Neural crest cell (in vitro differentiated cells): ENCODE measurements around the gene GPR75. TPM values are rescaled to one million over a fixed set of nuclear protein-coding genes. Genes with fewer than 3 reads are reported as not detected.

ENCODE experiments used
- DNase-seq: peaks from one replicate; pipeline ENCODE4 v3.0.0; 2021; ENCODE audit warnings: low read depth, mixed read lengths, low spot score
- H3K27ac Mint-ChIP-seq: one replicate; pipeline ENCODE4 v1.8.0; 2021; ENCODE audit warnings: mild to moderate bottlenecking, mixed read lengths; ENCODE audit not compliant: unreplicated experiment
- H3K27me3 Mint-ChIP-seq: 2 replicates; pipeline ENCODE4 v1.8.0; 2021; ENCODE audit warnings: low read depth, mild to moderate bottlenecking, mixed read lengths
- H3K36me3 Mint-ChIP-seq: 2 replicates; pipeline ENCODE4 v1.8.0; 2021; ENCODE audit warnings: low read depth, mild to moderate bottlenecking, mixed read lengths
- H3K4me1 Mint-ChIP-seq: 2 replicates; pipeline ENCODE4 v1.8.0; 2021; ENCODE audit warnings: mixed read lengths
- H3K4me3 Mint-ChIP-seq: one replicate; pipeline ENCODE4 v1.8.0; 2021; ENCODE audit warnings: mild to moderate bottlenecking, mixed read lengths
- H3K9me3 Mint-ChIP-seq: 2 replicates; pipeline ENCODE4 v1.8.0; 2021; ENCODE audit warnings: mixed read lengths
- total RNA-seq: library from RNA; stranded (reverse); gene quantifications from 2 replicates; pipeline ENCODE4 v1.2.1, GENCODE V29; 2021
- TF ChIP-seq, protein P1 (sequence below): fragments of 200-600 bp; sonication (generic); conservative IDR thresholded peaks from 2 replicates; pipeline ENCODE4 v1.5.0; 2021; ENCODE audit warnings: antibody characterized with exemption, mild to moderate bottlenecking

The GPR75 gene
- total RNA-seq, 1 donor from 2014 or later = 4.7 TPM

GRCh38 chr2:53865962-53866361 is 6.2 kb upstream of the GPR75 start:
- TF ChIP-seq, protein P1, sequence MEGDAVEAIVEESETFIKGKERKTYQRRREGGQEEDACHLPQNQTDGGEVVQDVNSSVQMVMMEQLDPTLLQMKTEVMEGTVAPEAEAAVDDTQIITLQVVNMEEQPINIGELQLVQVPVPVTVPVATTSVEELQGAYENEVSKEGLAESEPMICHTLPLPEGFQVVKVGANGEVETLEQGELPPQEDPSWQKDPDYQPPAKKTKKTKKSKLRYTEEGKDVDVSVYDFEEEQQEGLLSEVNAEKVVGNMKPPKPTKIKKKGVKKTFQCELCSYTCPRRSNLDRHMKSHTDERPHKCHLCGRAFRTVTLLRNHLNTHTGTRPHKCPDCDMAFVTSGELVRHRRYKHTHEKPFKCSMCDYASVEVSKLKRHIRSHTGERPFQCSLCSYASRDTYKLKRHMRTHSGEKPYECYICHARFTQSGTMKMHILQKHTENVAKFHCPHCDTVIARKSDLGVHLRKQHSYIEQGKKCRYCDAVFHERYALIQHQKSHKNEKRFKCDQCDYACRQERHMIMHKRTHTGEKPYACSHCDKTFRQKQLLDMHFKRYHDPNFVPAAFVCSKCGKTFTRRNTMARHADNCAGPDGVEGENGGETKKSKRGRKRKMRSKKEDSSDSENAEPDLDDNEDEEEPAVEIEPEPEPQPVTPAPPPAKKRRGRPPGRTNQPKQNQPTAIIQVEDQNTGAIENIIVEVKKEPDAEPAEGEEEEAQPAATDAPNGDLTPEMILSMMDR = no peak
- Mint-ChIP-seq H3K27ac (no peak overlapping the region), H3K4me1 (no peaks in the 10 kb centered on the region), H3K9me3 (no peaks in the 10 kb centered on the region), H3K4me3 (no peak overlapping the region), H3K36me3 (peaks cover 16% of the 10 kb centered on the region), H3K27me3 (no peaks in the 10 kb centered on the region)
- DNase-seq = no peak

DNA sequence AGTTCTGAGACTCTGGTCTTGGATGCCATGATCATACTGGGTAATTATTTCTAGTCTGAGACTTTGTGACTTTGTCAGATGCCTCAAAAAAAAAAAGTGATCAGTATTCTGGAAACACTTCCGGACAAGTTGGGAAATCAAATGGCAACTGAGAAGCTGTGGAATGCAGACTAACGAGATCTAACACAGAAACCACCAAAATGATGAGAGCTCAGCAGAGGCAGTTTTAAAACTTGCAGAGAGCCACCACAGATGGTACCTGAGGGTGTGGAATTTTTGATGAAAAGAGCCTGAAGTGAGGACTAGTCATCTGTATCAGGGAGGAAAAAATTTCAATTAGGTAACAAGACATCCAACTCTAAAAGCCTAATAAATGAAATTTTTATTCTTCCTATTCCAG is 5.5 kb upstream of the GPR75 start:
- Mint-ChIP-seq H3K4me3 (no peak overlapping the region), H3K27me3 (no peaks in the 10 kb centered on the region), H3K36me3 (peaks cover 17% of the 10 kb centered on the region), H3K9me3 (no peaks in the 10 kb centered on the region), H3K4me1 (no peaks in the 10 kb centered on the region), H3K27ac (no peak overlapping the region)
- no peak for DNase-seq
- TF ChIP-seq, protein P1 = no peak

DNA sequence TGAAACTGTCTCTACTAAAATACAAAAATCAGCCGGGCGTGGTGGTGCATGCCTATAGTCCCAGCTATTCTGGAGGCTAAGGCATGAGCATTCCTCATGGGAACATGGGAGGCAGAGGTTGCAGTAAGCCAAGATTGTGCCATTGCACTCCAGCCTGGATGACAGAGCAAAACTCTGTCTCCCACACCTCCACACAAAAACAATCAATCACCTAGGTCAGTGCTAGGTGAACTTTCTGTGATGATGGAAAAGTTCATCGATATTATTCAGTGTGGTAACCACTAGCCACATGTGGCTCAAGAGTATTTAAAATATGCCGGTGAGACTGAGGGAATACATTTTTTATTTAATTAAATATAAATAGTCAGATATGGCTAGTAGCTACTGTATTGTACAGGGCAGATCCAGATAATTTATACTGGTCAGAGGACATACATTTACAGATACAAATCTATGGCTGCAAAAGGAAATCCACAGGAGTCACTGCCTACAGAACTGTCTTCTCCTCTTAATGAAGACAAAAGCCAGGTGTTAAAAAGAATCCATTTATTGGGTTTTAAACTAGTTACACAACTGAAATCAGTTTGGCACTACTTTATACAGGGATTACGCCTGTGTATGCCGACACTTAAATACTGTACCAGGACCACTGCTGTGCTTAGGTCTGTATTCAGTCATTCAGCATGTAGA is 3.9 kb upstream of the GPR75 start:
- TF ChIP-seq, protein P1 = no peak
- Mint-ChIP-seq H3K4me3 (no peak overlapping the region), H3K9me3 (no peaks in the 10 kb centered on the region), H3K27me3 (no peaks in the 10 kb centered on the region), H3K4me1 (no peaks in the 10 kb centered on the region), H3K27ac (no peak overlapping the region), H3K36me3 (peaks cover 17% of the 10 kb centered on the region)
- no peak for DNase-seq

DNA sequence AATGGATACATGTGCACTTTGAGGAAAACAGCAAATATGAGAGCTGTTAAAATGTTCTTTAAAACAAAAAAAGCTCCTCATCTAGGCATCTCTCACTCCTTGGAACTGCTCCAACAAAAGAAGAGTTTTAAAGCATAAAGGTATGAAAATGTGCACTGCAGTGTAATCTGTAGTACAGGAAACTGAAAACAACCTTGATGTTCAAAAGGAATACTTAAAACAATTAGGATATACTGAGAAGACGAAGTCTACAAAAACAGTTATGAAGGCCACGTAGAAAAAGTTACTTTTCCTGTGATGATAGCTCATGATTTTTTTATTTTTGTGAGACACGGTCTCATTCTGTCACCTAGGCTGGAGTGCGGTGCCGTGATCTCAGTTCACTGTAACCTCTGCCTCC is 2.1 kb upstream of the GPR75 start:
- no peak for DNase-seq
- Mint-ChIP-seq H3K9me3 (no peaks in the 10 kb centered on the region), H3K27me3 (no peaks in the 10 kb centered on the region), H3K4me3 (no peak overlapping the region), H3K36me3 (peaks cover 23% of the 10 kb centered on the region), H3K27ac (no peak overlapping the region), H3K4me1 (no peaks in the 10 kb centered on the region)
- TF ChIP-seq, protein P1 = no peak

DNA sequence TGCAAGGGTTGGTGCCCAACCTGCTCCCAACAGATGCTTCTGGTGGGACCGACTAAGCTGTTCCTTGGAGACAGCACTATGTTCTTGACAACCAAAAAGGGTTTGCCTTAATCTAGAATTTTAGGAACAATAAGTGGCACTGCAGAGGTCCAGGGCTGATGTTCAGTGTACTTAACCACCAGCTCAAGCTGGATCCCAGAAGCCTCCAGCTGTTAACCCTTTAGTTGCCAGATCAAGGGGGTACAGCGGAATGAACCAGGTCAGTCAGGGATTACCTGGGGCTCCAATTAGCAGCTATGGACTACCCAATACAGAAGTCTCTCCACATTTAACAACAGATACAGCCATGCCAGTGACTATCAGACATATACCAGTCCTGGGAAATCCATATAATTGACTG is 3.5 kb downstream of the GPR75 start:
- TF ChIP-seq, protein P1 = no peak
- peaks cover 26% of the 10 kb centered on the region for H3K36me3 Mint-ChIP-seq
- no peak for DNase-seq
- H3K4me1 Mint-ChIP-seq = no peaks in the 10 kb centered on the region
- H3K27ac Mint-ChIP-seq = no peak overlapping the region
- no peaks in the 10 kb centered on the region for H3K27me3 Mint-ChIP-seq
- H3K9me3 Mint-ChIP-seq = no peaks in the 10 kb centered on the region
- no peak overlapping the region for H3K4me3 Mint-ChIP-seq
